GM12801 (cell line): ENCODE results near the gene PCDHGC5.

Experiments
- TF ChIP-seq, protein P1 (sequence below): IDR thresholded peaks from one replicate; pipeline ENCODE4 v1.5.1; 2011; ENCODE audit warnings: control low read depth; ENCODE audit not compliant: insufficient read length; ENCODE audit errors: extremely low read depth

The PCDHGC5 gene

GRCh38 chr5:141514330-141515133 is 25.7 kb downstream of the PCDHGC5 start:
- TF ChIP-seq, protein P1, sequence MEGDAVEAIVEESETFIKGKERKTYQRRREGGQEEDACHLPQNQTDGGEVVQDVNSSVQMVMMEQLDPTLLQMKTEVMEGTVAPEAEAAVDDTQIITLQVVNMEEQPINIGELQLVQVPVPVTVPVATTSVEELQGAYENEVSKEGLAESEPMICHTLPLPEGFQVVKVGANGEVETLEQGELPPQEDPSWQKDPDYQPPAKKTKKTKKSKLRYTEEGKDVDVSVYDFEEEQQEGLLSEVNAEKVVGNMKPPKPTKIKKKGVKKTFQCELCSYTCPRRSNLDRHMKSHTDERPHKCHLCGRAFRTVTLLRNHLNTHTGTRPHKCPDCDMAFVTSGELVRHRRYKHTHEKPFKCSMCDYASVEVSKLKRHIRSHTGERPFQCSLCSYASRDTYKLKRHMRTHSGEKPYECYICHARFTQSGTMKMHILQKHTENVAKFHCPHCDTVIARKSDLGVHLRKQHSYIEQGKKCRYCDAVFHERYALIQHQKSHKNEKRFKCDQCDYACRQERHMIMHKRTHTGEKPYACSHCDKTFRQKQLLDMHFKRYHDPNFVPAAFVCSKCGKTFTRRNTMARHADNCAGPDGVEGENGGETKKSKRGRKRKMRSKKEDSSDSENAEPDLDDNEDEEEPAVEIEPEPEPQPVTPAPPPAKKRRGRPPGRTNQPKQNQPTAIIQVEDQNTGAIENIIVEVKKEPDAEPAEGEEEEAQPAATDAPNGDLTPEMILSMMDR: no peak

- TF ChIP-seq, protein P1: no peak
These were observed 26.3 kb downstream of the PCDHGC5 start for GRCh38 chr5:141515141-141515540.

DNA sequence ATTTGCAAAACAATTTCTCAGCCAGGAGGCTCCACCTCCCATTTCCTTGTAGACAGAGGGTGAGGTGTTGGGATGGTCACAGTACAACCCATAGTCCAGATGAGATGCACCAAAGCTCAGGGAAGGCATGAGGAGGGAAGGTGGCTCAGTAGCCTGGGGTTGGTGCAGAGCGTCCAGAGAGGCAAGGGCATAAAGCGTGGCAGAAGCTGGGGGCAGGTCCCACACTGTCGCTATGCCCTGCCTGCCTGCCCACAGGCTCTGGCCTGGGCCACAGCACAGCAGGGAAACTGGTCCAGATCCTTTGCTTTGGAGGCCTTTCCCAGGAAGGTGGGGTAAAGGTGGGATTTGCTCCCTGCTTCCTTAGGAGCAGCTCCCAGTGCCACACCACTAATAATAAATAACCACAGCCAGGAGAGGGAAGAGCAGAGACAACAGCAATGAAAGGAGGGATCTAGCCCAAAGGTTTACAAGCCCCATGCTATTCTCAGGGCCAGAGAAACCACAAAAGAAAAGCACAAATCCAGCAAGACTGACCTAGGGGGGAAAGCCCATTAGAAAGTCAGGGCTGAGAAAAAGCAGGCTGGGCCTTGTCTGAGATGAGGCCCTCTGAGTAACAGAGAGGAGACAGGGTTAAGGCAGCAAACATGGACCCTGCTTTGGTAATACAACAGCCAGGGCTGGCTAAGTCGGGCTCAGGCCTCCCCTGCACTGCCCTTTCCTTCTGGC is 27.2 kb downstream of the PCDHGC5 start:
- TF ChIP-seq, protein P1: no peak

GRCh38 chr5:141516672-141517025 is 27.8 kb downstream of the PCDHGC5 start:
- TF ChIP-seq, protein P1: no peak

- TF ChIP-seq, protein P1: no peak
These were observed 28.4 kb downstream of the PCDHGC5 start for GRCh38 chr5:141517312-141517711.

- TF ChIP-seq, protein P1: no peak
These were observed 29.2 kb downstream of the PCDHGC5 start for GRCh38 chr5:141517880-141518617.

DNA sequence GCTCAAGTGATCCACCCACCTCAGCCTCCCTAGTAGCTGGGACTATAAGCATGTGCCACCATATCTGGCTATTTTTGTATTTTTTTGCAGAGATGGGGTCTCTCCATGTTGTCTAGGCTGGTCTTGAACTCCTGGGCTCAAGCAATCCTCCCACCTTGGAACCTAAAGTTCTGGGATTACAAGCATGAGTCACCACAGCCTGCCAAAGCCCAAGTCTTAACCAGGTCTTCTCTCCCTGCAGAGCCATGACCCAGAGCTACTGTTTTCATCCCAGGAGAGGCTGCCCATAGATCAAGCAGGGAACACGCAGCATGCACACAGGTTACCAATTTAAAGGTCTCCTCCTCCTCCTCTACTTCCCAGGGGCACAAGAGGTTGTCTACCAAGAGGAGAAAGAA is 29.7 kb downstream of the PCDHGC5 start:
- TF ChIP-seq, protein P1: no peak
